HL-60 (cell line): ENCODE data around the gene SCAI.

Experiments
- DNase-seq, 2 experiments: peaks; one replicate each; pipeline ENCODE4 v3.0.0-alpha.2; 2010 to 2020; ENCODE audit warnings: low read depth in 1 of 2, low spot score in 1 of 2
- H3K27ac ChIP-seq: fragments of 250-450 bp; sonication (Bioruptor Pico); replicated peaks from 2 replicates; pipeline ENCODE4 v1.5.1; 2020; ENCODE audit warnings: mild to moderate bottlenecking, moderate library complexity
- H3K27me3 ChIP-seq: fragments of 250-450 bp; sonication (Bioruptor Pico); 2 replicates; pipeline ENCODE4 v1.5.1; 2021; ENCODE audit warnings: mild to moderate bottlenecking, moderate library complexity; ENCODE audit not compliant: insufficient read depth, poor library complexity, severe bottlenecking
- H3K4me3 ChIP-seq: replicated peaks from 2 replicates; pipeline ENCODE4 v1.5.1; 2011; ENCODE audit warnings: mild to moderate bottlenecking, control low read depth, low read length; ENCODE audit not compliant: insufficient read depth
- GABPA ChIP-seq: IDR thresholded peaks from 2 replicates; pipeline ENCODE4 v1.6.1; 2012; ENCODE audit warnings: low read depth
- POLR2AphosphoS5 ChIP-seq: IDR thresholded peaks from 2 replicates; pipeline ENCODE4 v1.6.1; 2012; ENCODE audit warnings: low read depth
- REST ChIP-seq: IDR thresholded peaks from 2 replicates; pipeline ENCODE4 v1.6.1; 2012; ENCODE audit warnings: low read depth; ENCODE audit not compliant: insufficient replicate concordance
- SPI1 ChIP-seq: IDR thresholded peaks from 2 replicates; pipeline ENCODE4 v1.6.1; 2012; ENCODE audit warnings: low read depth, mild to moderate bottlenecking, borderline replicate concordance
- TF ChIP-seq, protein P1 (sequence below): IDR thresholded peaks from one replicate; pipeline ENCODE4 v1.5.1; 2011; ENCODE audit warnings: low read length, control low read depth, inconsistent platforms; ENCODE audit not compliant: insufficient read depth

Gene SCAI

GRCh38 chr9:124899845-124900244 lies 243.5 kb downstream of the SCAI start:
- TF ChIP-seq GABPA (no peak), REST (no peak), POLR2AphosphoS5 (no peak), SPI1 (no peak)
- TF ChIP-seq, protein P1, sequence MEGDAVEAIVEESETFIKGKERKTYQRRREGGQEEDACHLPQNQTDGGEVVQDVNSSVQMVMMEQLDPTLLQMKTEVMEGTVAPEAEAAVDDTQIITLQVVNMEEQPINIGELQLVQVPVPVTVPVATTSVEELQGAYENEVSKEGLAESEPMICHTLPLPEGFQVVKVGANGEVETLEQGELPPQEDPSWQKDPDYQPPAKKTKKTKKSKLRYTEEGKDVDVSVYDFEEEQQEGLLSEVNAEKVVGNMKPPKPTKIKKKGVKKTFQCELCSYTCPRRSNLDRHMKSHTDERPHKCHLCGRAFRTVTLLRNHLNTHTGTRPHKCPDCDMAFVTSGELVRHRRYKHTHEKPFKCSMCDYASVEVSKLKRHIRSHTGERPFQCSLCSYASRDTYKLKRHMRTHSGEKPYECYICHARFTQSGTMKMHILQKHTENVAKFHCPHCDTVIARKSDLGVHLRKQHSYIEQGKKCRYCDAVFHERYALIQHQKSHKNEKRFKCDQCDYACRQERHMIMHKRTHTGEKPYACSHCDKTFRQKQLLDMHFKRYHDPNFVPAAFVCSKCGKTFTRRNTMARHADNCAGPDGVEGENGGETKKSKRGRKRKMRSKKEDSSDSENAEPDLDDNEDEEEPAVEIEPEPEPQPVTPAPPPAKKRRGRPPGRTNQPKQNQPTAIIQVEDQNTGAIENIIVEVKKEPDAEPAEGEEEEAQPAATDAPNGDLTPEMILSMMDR = no peak
- no peaks in the 10 kb centered on the region for H3K27me3 ChIP-seq
- no peak overlapping the region for H3K27ac ChIP-seq
- no peak for DNase-seq
- H3K4me3 ChIP-seq = no peak overlapping the region

DNA sequence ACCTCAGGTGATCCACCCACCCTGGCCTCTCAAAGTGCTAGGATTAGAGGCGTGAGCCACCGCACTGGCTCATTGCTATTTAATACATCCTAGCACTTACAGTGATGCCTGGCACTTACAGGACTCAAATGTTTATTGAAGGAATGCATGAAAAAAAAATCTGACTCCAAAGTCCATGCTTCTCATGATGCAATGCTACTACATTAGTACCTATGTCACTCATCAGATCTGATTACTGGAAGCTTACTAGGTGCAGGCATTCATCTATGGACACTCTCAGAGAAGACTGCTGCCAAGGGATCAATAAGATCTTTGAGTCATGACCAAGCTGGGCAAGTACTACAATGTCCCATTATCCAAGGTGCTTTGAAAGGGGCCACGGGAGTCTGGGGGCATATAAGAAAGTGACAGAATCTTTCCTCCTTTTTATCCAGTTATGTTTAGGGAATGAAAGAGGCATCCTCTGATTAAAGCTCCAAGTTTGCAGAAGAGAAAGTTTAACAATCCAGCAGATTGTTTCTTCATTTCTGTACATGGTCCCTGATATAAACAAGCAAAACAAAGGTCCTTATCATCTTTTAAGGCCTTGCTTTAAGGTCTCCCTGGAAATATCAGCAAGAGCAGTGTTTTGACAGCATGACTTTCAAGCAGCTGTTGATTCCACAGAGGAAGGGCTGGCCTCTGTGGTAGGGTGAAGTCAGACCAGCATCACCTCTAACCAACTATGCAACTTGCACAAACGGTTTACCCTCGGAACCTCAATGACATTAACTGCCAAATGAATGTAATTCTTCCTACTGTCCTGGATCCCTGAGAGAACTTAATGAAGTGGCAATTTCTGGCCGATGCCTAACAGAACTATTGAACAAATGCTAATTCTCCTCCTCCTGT lies 245.5 kb downstream of the SCAI start:
- H3K27ac ChIP-seq = no peak overlapping the region
- no peaks in the 10 kb centered on the region for H3K27me3 ChIP-seq
- no peak for TF ChIP-seq GABPA
- TF ChIP-seq SPI1 = no peak
- TF ChIP-seq, protein P1 = no peak
- TF ChIP-seq POLR2AphosphoS5 = no peak
- no peak for TF ChIP-seq REST
- no peak for DNase-seq
- no peak overlapping the region for H3K4me3 ChIP-seq

DNA sequence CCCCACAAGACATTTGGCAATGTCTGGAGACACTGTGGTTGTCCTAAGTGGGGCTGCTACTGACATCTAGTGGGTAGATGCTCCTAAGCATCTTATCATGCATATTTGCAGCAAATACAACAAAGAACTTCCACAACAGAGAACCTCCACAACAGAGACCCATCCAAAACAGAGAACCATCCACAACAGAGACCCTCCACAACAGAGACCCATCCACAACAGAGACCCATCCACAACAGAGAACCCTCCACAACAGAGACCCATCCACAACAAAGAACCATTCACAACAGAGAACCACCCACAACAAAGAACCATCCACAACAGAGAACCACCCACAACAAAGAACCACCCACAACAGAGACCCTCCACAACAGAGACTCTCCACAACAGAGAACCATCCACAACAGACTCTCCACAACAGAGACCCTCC lies 248.6 kb downstream of the SCAI start:
- TF ChIP-seq, protein P1 = peak; percentile 19
- no peak for TF ChIP-seq SPI1
- Histone ChIP-seq H3K27me3 (no peaks in the 10 kb centered on the region), H3K4me3 (no peak overlapping the region), H3K27ac (no peak overlapping the region)
- peak in 1 of 2 experiments; percentile 59 for DNase-seq
